H1 (cell line): ENCODE measurements around the gene RAD52.

Source experiments
- EP300 ChIP-seq, 2 experiments: IDR thresholded peaks; 1 replicate in 1 of 2; 2 replicates in 1 of 2; pipeline ENCODE4 v1.6.1; 2011 to 2012; ENCODE audit warnings: low read depth in 2 of 2, low read length in 2 of 2, mild to moderate bottlenecking in 2 of 2, borderline replicate concordance in 1 of 2, inconsistent platforms in 1 of 2, moderate library complexity in 1 of 2
- JUND ChIP-seq: IDR thresholded peaks from 2 replicates; pipeline ENCODE4 v1.6.1; 2011; ENCODE audit warnings: mild to moderate bottlenecking, improper control_type of control experiment, low read length
- KDM1A ChIP-seq: fragments of 200-600, 300-600 bp; sonication (generic); IDR thresholded peaks from 2 replicates; pipeline ENCODE4 v1.7.1; 2016; ENCODE audit warnings: mild to moderate bottlenecking, low read length, borderline replicate concordance
- NRF1 ChIP-seq: IDR thresholded peaks from 2 replicates; pipeline ENCODE4 v1.6.1; 2011; ENCODE audit warnings: mild to moderate bottlenecking, low read depth, low read length, improper control_type of control experiment
- POLR2A ChIP-seq, 2 experiments: IDR thresholded peaks; 1 replicate in 1 of 2; 2 replicates in 1 of 2; pipeline ENCODE4 v1.6.1; 2011; ENCODE audit warnings: low read depth in 2 of 2, low read length in 2 of 2, mild to moderate bottlenecking in 2 of 2; ENCODE audit errors: control extremely low read depth in 1 of 2
- POLR2AphosphoS5 ChIP-seq: IDR thresholded peaks from 2 replicates; pipeline ENCODE4 v1.6.1; 2011; ENCODE audit warnings: low read depth, low read length
- SIN3A ChIP-seq, 2 experiments: IDR thresholded peaks in 1 of 2; conservative IDR thresholded peaks in 1 of 2; 2 replicates each; pipeline ENCODE4 v1.6.1; 2011 to 2012; ENCODE audit warnings: low read length in 2 of 2, improper control_type of control experiment in 1 of 2, low read depth in 1 of 2, mild to moderate bottlenecking in 1 of 2
- SRF ChIP-seq: IDR thresholded peaks from 2 replicates; pipeline ENCODE4 v1.6.1; 2011; ENCODE audit warnings: mild to moderate bottlenecking, low read depth, low read length, moderate library complexity
- ZNF274 ChIP-seq: IDR thresholded peaks from 2 replicates; pipeline ENCODE4 v1.7.0; 2012; ENCODE audit warnings: low read length, borderline replicate concordance; ENCODE audit errors: extremely low read depth
- TF ChIP-seq, protein P1 (sequence below), 3 experiments: IDR thresholded peaks; 1 replicate in 2 of 3; 2 replicates in 1 of 3; pipeline versions ENCODE4 v1.5.1 to v1.6.1; 2011; ENCODE audit warnings: low read length in 3 of 3, mild to moderate bottlenecking in 3 of 3, inconsistent platforms in 2 of 3, low read depth in 1 of 3, moderate library complexity in 1 of 3; ENCODE audit not compliant: insufficient read depth in 1 of 3; ENCODE audit errors: control extremely low read depth in 1 of 3
- TF ChIP-seq, protein P2 (sequence below): IDR thresholded peaks from 2 replicates; pipeline ENCODE4 v1.6.1; 2011; ENCODE audit warnings: low read length, improper control_type of control experiment
- TF ChIP-seq, protein P3 (sequence below): IDR thresholded peaks from 2 replicates; pipeline ENCODE4 v1.6.1; 2012; ENCODE audit warnings: inconsistent platforms

DNA sequence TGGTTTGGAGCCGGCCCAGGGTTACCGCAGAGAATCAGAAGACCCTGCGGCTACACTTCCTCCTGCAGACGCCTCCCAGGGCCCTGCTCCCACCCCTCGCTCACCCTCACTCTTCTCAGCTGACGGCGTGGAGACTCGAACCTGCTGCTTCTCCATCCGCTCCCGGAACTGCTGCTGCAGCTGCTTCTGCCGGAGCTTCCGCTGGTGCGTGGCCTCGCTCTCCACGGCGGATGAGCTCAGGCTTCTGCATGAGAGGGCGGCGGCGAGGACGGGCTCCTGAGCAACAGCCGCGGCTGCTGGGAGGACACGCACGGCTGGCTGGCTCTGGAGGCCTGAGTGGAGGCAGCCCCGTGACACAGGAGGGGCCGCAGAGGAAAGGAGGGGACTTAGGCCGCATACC lies 33.3 kb downstream of the RAD52 start:
- no peak for TF ChIP-seq POLR2AphosphoS5
- TF ChIP-seq NRF1: no peak
- TF ChIP-seq, protein P1, sequence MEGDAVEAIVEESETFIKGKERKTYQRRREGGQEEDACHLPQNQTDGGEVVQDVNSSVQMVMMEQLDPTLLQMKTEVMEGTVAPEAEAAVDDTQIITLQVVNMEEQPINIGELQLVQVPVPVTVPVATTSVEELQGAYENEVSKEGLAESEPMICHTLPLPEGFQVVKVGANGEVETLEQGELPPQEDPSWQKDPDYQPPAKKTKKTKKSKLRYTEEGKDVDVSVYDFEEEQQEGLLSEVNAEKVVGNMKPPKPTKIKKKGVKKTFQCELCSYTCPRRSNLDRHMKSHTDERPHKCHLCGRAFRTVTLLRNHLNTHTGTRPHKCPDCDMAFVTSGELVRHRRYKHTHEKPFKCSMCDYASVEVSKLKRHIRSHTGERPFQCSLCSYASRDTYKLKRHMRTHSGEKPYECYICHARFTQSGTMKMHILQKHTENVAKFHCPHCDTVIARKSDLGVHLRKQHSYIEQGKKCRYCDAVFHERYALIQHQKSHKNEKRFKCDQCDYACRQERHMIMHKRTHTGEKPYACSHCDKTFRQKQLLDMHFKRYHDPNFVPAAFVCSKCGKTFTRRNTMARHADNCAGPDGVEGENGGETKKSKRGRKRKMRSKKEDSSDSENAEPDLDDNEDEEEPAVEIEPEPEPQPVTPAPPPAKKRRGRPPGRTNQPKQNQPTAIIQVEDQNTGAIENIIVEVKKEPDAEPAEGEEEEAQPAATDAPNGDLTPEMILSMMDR (IDR thresholded peaks at IDR 0.05; ENCODE audit: control extremely low read depth in 1 of 3, insufficient read depth in 1 of 3, low read depth in 1 of 3, low read length in 3 of 3): no peak
- TF ChIP-seq SIN3A (conservative IDR thresholded peaks at IDR 0.05 in 1 of 2, IDR thresholded peaks at IDR 0.05 in 1 of 2; ENCODE audit: low read depth in 1 of 2, low read length in 2 of 2): no peak
- TF ChIP-seq, protein P2, sequence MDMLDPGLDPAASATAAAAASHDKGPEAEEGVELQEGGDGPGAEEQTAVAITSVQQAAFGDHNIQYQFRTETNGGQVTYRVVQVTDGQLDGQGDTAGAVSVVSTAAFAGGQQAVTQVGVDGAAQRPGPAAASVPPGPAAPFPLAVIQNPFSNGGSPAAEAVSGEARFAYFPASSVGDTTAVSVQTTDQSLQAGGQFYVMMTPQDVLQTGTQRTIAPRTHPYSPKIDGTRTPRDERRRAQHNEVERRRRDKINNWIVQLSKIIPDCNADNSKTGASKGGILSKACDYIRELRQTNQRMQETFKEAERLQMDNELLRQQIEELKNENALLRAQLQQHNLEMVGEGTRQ: no peak
- TF ChIP-seq SRF: no peak
- TF ChIP-seq ZNF274: no peak
- TF ChIP-seq JUND: no peak
- no peak for TF ChIP-seq KDM1A
- TF ChIP-seq EP300 (IDR thresholded peaks at IDR 0.05; ENCODE audit: borderline replicate concordance in 1 of 2, low read depth in 2 of 2, low read length in 2 of 2): no peak
- no peak for TF ChIP-seq POLR2A (IDR thresholded peaks at IDR 0.05; ENCODE audit: control extremely low read depth in 1 of 2, low read depth in 2 of 2, low read length in 2 of 2)
- TF ChIP-seq, protein P3, sequence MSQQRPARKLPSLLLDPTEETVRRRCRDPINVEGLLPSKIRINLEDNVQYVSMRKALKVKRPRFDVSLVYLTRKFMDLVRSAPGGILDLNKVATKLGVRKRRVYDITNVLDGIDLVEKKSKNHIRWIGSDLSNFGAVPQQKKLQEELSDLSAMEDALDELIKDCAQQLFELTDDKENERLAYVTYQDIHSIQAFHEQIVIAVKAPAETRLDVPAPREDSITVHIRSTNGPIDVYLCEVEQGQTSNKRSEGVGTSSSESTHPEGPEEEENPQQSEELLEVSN: no peak
